ENCODE data around the gene ATP8B3. TPM values are rescaled to one million over a fixed set of nuclear protein-coding genes. Genes with fewer than 3 reads are reported as not detected.

Gene ATP8B3
- total and polyA plus RNA-seq, 9 of the 15 experiments (the other 6 are each of a cell fraction or from before 2014, with no cell fraction given): 1.2 to 12.3 (median 3.8) TPM

DNA sequence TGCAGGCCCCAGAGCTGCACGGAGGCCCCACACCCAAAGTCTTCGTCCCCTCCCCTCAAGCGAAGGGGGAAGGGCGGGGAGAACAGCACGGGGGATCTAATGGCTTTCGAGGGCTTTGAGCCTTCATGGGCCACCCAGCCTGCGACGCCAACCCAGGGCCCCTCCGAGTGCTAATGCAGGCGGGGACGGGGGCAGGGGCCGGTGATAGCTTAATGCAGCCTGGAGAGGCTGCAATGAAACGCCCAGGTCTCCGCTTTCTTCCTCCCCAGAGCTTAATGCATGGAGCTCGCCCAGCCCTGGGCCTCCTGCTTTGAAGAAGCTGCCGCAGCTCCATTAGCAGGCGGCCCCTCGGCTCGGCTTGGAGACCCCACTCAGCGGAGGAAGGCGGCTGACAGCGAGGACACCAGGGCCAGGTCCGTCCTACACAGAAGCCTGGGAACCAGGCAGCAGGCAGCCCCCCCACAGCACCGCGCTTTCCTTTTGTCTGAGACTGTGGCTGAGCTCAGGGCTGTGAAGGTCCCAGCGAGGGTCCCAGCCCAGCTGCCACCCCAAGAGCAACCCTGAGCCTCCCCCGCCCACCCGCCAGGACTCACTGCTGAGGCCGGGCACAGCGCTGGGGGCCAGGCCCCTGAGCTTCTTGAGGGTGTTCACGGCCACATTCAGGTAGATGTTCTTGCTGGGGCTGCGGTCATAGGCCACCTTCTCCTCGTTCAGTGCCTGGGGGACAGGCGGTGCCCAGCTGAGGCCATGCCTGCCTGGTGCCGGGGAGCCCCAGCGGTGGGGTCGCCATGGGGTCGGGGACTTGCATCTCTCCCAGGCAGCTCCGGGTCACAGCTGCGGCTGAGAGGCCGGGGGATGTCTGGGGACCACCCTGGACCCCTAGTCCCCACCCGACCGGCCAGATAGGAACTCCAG lies 7.5 kb upstream of the ATP8B3 start:
- whole genome bisulfite sequencing (ENCODE audit: insufficient coverage, low coverage, missing lambda C conversion rate): 90% methylated on average over 21 of the region's 43 CpGs
- Histone ChIP-seq H3K9ac (ENCODE audit: insufficient read depth in 1 of 2, low read depth in 2 of 2, low read length in 2 of 2) (no peak overlapping the region), H3K4me1 (replicated peaks in 1 of 2; ENCODE audit: control insufficient read depth in 2 of 2, insufficient read depth in 2 of 2, low read length in 2 of 2) (peaks cover 6 to 44% of the 10 kb centered on the region in 2 experiments; a peak in 4 of 5 replicates), H3K4me2 (ENCODE audit: insufficient read depth, low read length) (no peak overlapping the region), H3K79me2 (ENCODE audit: control insufficient read depth, insufficient read depth, low read length) (peaks cover 18% of the 10 kb centered on the region), H3K27me3 (ENCODE audit: control insufficient read depth in 2 of 2, insufficient read depth in 2 of 2, low read length in 2 of 2) (no peaks in the 10 kb centered on the region), H3K27ac (ENCODE audit: extremely low read depth, low read depth, low read length) (no peak overlapping the region), H3K9me1 (ENCODE audit: control insufficient read depth, insufficient read depth, low read length) (no peaks in the 10 kb centered on the region), H4K20me1 (replicated peaks; ENCODE audit: control insufficient read depth, insufficient read depth, low read length) (no peaks in the 10 kb centered on the region), H3K9me3 (replicated peaks; ENCODE audit: control insufficient read depth, insufficient read depth, low read depth, low read length) (no peaks in the 10 kb centered on the region), H3K4me3 (no peak overlapping the region), H2AFZ (ENCODE audit: low read depth, low read length) (no peak overlapping the region), H3K36me3 (ENCODE audit: control insufficient read depth, insufficient read depth, low read length) (peaks cover 94% of the 10 kb centered on the region; the same call in 2 of the 3 replicates)
- ChIA-PET CTCF (ENCODE audit: low intra/inter-chr PET ratio) (no interaction called here), POLR2A (interaction anchor here (0.5 to 1.1 kb wide), 7 partner anchors 8 to 178 kb away, joined by 3 read pairs; no protein-coding TSS in a partner anchor)
- ATAC-seq (no peak), DNase-seq (ENCODE audit: extremely low read depth in 1 of 4, low spot score in 3 of 4) (no peak), FAIRE-seq (no peak)
- in situ Hi-C loops (cut with MboI) (no loop called here), intact Hi-C loops (cut with micrococcal nuclease) (no loop called here)
- BruUV-seq (replicated peaks): no TSS peak
- TF ChIP-seq, protein P1, sequence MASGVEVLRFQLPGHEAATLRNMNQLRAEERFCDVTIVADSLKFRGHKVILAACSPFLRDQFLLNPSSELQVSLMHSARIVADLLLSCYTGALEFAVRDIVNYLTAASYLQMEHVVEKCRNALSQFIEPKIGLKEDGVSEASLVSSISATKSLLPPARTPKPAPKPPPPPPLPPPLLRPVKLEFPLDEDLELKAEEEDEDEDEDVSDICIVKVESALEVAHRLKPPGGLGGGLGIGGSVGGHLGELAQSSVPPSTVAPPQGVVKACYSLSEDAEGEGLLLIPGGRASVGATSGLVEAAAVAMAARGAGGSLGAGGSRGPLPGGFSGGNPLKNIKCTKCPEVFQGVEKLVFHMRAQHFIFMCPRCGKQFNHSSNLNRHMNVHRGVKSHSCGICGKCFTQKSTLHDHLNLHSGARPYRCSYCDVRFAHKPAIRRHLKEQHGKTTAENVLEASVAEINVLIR (CRISPR knock-in tag; IDR thresholded peaks at IDR 0.05): no peak
- TF ChIP-seq TAF15 (IDR thresholded peaks at IDR 0.05; ENCODE audit: low read depth, low read length): no peak
- TF ChIP-seq, protein P2, sequence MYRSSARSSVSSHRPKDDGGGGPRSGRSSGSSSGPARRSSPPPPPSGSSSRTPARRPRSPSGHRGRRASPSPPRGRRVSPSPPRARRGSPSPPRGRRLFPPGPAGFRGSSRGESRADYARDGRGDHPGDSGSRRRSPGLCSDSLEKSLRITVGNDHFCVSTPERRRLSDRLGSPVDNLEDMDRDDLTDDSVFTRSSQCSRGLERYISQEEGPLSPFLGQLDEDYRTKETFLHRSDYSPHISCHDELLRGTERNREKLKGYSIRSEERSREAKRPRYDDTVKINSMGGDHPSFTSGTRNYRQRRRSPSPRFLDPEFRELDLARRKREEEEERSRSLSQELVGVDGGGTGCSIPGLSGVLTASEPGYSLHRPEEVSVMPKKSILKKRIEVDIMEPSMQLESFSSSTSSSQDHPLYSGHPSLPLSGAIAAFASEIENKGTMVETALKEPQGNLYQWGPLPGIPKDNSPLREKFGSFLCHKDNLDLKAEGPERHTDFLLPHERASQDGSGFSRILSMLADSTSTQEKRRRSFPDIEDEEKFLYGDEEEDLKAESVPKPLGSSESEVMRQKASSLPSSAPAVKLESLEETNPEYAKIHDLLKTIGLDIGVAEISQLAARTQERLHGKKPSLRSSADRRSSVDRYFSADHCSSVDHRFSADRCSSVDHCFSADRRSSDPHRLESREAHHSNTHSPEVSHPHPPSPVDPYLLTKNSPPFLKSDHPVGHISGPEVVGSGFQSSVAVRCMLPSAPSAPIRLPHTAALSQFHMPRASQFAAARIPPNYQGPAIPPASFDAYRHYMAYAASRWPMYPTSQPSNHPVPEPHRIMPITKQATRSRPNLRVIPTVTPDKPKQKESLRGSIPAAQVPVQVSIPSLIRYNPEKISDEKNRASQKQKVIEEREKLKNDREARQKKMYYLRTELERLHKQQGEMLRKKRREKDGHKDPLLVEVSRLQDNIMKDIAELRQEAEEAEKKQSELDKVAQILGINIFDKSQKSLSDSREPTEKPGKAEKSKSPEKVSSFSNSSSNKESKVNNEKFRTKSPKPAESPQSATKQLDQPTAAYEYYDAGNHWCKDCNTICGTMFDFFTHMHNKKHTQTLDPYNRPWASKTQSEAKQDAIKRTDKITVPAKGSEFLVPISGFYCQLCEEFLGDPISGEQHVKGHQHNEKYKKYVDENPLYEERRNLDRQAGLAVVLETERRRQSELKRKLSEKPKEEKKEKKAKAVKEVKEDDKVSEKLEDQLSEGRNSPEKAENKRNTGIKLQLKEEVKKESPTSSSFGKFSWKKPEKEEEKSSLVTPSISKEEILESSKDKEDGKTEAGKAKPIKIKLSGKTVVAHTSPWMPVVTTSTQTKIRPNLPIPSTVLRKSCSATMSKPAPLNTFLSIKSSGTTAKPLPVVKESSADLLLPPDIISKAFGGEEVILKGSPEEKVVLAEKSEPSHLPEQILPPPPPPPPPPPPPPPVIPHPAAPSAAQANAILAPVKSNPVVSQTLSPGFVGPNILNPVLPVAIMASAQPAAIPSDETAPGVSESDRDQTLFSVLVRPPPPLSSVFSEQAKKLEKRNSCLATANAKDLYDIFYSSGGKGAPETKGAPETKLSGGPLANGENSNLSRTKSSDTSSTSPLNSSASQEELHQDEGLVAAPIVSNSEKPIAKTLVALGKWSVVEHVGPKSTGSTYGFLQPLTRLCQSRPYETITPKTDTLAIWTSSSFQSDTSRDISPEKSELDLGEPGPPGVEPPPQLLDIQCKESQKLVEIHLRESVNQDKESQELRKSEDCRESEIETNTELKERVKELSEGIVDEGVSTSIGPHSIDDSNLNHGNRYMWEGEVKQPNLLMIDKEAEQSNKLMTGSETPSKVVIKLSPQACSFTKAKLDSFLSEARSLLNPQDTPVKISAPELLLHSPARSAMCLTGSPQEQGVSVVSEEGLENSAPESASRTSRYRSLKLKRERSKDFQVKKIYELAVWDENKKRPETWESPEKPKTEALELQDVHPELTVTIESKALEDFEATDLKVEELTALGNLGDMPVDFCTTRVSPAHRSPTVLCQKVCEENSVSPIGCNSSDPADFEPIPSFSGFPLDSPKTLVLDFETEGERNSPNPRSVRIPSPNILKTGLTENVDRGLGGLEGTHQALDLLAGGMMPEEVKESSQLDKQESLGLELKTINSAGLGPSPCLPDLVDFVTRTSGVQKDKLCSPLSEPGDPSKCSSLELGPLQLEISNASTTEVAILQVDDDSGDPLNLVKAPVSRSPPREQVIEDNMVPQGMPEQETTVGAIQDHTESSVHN (IDR thresholded peaks at IDR 0.05; ENCODE audit: borderline replicate concordance in 1 of 2, low read depth in 1 of 2): no peak
- TF ChIP-seq RAD51 (IDR thresholded peaks at IDR 0.05; ENCODE audit: borderline replicate concordance, low read depth): no peak
- TF ChIP-seq RBFOX2 (IDR thresholded peaks at IDR 0.05; ENCODE audit: low read depth, low read length): peak; percentile 18; the same call in 1 of the 2 replicates
- TF ChIP-seq, protein P3, sequence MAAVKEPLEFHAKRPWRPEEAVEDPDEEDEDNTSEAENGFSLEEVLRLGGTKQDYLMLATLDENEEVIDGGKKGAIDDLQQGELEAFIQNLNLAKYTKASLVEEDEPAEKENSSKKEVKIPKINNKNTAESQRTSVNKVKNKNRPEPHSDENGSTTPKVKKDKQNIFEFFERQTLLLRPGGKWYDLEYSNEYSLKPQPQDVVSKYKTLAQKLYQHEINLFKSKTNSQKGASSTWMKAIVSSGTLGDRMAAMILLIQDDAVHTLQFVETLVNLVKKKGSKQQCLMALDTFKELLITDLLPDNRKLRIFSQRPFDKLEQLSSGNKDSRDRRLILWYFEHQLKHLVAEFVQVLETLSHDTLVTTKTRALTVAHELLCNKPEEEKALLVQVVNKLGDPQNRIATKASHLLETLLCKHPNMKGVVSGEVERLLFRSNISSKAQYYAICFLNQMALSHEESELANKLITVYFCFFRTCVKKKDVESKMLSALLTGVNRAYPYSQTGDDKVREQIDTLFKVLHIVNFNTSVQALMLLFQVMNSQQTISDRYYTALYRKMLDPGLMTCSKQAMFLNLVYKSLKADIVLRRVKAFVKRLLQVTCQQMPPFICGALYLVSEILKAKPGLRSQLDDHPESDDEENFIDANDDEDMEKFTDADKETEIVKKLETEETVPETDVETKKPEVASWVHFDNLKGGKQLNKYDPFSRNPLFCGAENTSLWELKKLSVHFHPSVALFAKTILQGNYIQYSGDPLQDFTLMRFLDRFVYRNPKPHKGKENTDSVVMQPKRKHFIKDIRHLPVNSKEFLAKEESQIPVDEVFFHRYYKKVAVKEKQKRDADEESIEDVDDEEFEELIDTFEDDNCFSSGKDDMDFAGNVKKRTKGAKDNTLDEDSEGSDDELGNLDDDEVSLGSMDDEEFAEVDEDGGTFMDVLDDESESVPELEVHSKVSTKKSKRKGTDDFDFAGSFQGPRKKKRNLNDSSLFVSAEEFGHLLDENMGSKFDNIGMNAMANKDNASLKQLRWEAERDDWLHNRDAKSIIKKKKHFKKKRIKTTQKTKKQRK (IDR thresholded peaks at IDR 0.05; ENCODE audit: borderline replicate concordance, low read depth, low read length): no peak
- no peak for TF ChIP-seq ZNF444 (CRISPR knock-in tag; IDR thresholded peaks at IDR 0.05)
